Esophagus muscularis mucosa (tissue), 3 donors: ENCODE data around the gene NELL1.

ENCODE experiments used
- POLR2A ChIP-seq: fragments of 450-650 bp; IDR thresholded peaks from one replicate; pipeline ENCODE4 v1.6.1; 2017; ENCODE audit warnings: antibody characterized with exemption, moderate library complexity, mild to moderate bottlenecking, low read depth
- TF ChIP-seq, protein P1 (sequence below), 3 experiments: fragments of 200-600 bp in 2 of 3; fragments of 450-650 bp in 1 of 3; sonication (generic) in 2 of 3; IDR thresholded peaks; one replicate each; pipeline ENCODE4 v1.5.1; 2017 to 2019; ENCODE audit warnings: antibody characterized with exemption in 3 of 3, mild to moderate bottlenecking in 2 of 3, moderate library complexity in 1 of 3

DNA sequence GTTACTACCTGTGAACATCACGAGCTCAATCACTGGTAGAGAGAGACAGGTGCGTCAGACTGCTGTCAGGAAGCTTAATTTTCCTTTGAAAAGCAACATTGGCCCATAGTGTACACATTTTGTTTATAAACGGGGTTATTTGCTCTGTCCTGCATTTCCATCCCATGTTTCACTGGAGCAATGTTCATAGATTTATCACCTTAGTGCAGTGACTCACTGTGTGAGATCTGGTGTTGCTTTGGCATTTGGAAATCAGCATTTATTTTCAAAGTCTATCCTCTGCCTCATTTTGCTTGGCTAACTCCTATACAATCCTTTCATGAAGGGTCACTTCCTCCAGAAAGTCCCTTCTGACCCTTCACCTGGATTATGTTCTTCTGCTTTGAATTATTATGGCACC, 529.1 kb downstream of the NELL1 start:
- TF ChIP-seq, protein P1, sequence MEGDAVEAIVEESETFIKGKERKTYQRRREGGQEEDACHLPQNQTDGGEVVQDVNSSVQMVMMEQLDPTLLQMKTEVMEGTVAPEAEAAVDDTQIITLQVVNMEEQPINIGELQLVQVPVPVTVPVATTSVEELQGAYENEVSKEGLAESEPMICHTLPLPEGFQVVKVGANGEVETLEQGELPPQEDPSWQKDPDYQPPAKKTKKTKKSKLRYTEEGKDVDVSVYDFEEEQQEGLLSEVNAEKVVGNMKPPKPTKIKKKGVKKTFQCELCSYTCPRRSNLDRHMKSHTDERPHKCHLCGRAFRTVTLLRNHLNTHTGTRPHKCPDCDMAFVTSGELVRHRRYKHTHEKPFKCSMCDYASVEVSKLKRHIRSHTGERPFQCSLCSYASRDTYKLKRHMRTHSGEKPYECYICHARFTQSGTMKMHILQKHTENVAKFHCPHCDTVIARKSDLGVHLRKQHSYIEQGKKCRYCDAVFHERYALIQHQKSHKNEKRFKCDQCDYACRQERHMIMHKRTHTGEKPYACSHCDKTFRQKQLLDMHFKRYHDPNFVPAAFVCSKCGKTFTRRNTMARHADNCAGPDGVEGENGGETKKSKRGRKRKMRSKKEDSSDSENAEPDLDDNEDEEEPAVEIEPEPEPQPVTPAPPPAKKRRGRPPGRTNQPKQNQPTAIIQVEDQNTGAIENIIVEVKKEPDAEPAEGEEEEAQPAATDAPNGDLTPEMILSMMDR (IDR thresholded peaks at IDR 0.05) = no peak
- no peak for TF ChIP-seq POLR2A
